SKM-1 (cell line): Measurements from ENCODE around the gene CAPN10.
A peak's percentile ranks its signal among the peaks of the same experiment; 100 is the strongest.
"Not testable (repeated sequence)": the region's sequence is repeated elsewhere in the genome, so short reads cannot be mapped to it uniquely, and the experiment has no call there.

Experiments
- DNase-seq: peaks from one replicate; lab custom pipeline; 2025; ENCODE audit not compliant: unreplicated experiment; lab: John Stamatoyannopoulos, UW

Gene CAPN10

GRCh38 chr2:240563231-240563630, 23.3 kb upstream of the CAPN10 start:
- not testable (repeated sequence) for DNase-seq

DNA sequence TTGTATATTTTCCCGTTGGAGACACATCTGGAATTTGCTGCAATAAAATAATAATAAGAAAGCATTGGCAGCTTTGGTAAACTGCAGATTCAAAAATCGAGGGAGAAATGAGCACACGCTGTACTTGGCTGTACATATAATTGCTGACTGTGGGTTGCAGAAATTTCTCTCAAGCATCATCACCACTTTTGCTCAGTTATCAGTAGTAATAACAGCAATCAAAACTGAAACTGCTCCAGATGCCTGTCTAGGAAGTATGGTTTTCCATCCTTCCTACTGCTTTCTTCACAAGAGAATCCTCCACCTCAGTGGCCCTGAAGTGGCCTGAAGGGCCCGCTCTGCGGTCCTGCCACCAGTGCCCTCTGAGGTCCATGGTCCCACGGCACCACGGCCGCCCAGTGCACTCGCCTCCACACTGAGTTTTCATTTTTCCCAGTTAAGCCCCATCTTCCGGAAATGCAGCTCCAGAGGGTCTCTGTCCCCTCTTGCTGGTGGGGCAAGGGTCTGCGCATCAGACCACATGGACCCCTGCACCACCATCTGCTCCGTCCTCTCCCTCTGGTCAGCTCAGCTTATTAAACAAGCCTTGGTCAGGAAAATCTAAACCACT, 22.5 kb upstream of the CAPN10 start:
- no peak for DNase-seq

DNA sequence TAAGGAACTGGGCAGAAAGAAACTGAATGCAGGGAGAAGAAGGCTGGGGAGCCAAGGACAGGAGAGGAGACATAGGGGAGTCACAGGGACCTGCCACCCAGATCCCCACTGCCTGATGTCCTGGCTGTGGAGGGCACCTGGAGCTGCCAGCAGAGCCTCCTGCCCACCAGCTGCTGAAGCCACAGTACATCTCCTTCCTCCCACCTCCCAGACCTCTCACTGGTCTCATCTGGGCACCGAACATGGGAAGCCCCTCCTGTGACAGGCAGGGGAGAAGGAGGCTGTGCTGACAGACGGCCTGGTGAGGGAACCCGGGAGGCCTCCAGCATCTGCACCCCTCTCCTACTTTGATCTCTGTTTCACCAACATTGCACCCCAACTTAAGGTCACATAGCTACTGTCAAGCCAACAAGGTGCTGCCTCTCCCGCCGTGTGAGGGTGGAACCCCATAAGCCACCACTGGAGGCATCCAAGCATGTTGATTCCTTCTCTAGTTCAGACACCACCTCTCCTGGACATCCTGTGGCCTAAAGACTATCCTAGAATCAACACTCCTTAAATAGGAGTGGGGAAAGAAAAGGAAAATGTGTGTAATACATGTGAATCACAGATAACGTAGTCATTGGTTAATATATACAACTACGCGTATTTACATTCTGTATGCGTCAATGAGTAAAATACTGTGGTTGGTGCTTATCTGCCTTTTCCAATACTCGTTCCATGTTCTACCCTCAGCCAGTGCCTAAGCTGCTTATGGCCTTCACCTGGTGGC, 21.8 kb upstream of the CAPN10 start:
- DNase-seq, result no peak

DNA sequence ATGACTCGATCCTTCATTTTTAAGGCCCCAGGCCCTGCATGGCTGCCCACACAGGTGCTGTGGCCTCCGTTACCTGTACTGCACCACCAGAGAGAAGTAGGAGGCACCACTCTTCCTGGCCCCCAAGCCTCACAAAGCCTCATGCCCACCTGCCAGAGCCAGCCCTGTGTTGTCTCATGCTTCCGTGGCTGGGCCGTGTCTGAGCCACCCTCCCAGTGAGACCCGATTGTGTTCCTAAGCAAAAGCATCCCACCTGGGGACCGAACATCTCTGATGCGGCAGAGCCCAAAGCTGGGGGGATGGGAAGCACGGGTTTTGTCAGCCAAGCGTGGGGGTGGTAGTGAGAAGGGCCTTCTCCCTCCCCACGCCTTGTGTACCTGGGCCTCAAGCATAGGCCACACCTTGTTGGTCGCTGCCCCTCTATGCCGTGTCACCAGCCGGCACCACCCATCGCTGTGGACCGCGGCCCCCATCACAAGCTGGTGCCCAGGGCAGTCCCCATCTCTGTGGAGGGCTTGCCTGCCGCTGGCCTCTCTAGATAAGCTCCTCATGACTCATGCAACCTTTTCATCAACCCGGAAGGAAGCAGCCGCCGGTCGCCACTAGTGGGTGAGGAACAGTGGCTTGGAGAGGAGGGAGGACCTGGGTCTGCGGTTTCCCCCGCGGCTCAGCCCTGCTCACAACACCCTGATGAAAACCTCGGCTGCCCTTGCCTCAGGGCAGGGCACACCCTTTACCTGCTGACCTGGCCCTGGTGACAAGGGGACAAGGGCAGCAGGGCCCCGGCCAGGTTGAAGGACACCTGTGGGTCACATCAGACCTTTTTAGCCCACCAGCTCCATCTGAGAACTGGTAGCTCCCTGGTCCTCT, 21.0 kb upstream of the CAPN10 start:
- peak; percentile 60 for DNase-seq

DNA sequence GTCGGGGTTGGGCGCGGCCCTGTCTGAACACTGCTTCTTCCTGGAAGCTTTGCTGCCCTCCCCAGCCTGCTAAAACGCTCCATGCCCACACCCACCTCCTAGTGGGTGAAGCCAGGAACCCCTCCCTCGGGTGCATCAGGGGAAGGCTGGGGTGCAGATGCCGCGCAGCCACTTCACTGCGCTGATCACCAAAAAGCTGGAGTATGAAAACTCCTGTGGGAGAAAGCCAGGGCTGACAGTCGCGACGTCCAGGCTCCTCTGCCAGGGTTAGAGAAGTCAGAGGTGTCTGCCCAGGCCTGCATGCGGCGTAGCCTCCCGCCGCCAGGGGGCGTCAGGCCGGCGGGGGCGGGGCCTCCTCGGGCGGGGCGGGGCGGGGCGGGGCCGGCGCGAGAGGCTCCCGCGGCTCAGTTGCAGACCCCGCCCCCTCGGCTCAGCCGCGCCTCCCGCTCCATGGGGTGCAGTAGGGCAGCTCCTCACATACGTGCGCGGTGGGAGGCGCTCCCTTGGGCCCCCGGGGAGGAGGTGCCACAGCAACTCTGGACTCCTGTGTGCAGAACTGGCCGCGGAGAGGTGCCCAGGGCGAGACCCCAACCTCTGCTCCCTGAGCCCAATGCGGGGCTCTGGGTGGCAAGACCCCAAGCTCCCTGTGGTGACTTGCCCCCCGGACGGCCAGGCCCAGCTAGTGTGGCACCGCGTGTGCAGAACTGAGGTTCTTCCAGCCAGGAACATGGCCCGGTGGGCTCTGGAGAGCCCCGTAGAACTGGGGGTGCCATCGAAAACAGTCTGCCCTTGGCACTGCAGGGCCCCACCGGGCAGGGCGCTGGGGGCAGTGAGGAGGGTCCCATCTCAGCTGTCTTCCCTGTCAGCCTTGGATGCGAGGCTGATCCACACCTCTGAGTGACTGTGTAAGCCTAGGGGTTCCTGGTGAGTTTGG, 20.1 kb upstream of the CAPN10 start:
- DNase-seq, result peak; percentile 76

DNA sequence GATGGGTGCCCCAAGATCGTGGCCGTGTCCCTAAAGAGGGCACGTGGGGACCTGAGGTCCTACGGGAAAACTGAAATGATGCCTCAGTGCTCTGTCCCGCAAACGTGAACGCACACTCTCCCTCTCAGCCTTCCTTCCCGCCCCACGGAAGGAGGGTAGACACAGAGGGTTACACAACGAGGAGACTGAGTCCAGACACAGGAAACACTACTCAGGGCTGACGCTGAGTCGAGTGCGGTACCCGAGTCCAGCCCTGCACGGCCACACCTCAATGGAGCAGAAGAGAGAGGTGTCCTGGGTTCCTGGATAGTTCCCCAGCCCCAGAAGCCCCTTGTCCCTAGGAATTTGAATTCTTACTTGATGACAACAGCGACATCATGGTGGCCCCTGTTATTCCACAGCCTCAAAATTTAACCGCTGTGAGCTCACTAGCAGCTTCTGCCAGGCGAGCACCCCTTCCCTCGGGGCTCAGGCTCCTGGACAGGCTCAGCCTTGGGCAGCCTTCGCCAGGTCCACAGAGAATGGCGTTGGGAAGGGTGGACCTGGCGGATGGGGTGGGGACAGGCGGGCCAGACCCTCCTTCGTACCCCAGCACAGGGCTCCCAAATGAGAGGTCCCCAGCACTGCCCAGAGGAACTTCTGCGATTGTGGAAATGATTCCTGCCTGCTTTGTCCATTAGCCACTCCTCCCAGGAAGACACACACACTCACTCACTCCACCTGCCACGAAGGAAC, 19.2 kb upstream of the CAPN10 start:
- peak; percentile 51 for DNase-seq

DNA sequence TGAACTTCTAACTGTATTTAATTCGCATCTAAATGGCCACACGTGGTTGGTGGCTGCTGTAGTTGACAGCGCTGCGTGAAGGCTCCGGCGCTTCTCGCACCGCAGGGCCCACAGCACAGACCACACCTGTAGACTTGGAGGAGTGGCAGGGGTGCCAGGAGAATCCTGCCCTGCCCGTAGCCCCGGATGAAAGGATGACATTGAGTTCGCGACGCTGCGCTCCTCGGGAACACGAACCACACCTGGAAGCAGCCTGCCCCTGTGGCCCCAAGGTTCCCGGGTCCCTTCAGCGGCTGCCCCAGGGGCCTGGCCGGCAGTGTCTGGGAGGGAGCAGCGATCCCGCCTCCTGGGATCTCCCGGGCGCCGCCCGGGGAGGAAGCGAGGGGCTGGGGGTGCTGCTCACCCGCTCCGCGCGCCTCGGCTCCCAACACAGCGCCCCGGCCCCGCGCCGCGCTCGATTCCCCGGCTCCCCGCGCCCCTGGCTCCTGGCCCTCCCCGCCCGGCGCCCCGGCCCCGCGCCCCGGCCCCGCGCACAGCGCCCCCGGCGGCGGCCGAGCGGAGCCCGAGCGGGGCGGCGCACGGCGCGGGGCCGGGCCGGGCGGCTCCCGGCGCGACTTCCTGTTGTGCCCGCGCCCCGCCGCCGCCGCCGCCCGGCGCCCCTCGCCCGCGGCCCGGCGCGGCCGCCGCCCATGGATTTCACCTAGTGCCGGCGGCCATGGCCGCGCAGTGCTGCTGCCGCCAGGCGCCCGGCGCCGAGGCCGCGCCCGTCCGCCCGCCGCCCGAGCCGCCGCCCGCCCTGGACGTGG, 18.5 kb upstream of the CAPN10 start, which contains the start of gene RNPEPL1:
Gene RNPEPL1, plus strand, starts transcription at position 613 of the 806 bp plus-strand sequence. Its CDS starts 103 bp downstream, at position 716.
- DNase-seq, result no peak

- DNase-seq, result no peak
Observed at GRCh38 chr2:240568678-240569522, 17.6 kb upstream of the CAPN10 start.

- no peak for DNase-seq
Observed at GRCh38 chr2:240569523-240569997, 17.0 kb upstream of the CAPN10 start.

- DNase-seq, result no peak
Observed at GRCh38 chr2:240569998-240570530, 16.5 kb upstream of the CAPN10 start.

GRCh38 chr2:240570531-240571313, 15.8 kb upstream of the CAPN10 start:
- no peak for DNase-seq

DNA sequence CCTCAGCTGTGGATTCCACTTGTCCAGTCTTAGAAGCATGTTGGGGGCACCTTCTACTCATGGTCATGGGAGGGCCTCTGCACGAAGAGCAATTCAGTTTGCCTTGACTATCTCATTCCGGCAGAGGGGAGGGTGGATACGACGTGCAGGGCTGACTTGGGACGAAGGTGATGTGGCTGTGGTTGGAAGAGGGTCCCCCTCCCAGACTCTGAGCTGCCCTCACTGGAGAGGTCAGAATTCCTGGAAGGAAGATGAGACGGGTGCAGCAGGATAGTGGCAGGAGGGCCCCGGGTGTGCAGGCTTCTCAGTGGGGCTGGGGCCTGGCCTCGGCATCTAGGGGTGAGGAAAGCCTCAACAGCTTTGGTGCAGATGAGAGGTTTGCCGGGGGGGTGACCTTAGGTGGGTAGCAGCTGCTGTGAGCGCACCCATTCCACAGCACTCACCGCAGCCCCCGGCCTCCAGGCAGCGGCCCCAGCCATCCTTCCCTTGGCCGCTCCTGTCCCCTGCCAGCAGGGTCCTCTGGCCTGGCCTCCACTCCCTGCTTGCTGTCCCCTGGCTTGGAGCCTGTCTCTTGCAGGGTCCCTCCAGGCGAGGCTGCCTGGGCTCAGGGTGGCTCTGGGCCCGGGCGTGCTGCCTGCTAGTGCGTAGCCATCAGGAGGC, 15.1 kb upstream of the CAPN10 start:
- no peak for DNase-seq

GRCh38 chr2:240572141-240573031, 14.1 kb upstream of the CAPN10 start:
- DNase-seq, result no peak

DNA sequence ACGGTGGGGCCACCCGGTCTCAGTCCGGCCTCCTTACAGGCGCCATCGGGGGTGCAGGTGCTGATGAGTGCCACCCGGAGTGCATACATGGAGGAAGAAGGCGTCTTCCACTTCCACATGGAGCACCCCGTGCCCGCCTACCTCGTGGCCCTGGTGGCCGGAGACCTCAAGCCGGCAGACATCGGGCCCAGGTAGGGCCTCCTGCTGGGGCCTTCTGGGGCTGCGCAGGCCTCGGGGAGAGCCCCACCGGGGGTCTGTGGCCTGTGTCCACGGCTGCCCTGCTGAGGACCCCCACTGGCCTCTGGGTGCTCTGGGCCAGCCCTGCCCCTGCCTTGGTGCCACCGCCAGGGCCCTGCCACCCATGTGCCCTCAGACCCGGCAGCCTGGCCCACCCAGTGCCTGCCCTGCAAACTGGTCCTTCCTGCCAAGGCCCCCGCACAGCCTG, 13.4 kb upstream of the CAPN10 start:
- DNase-seq, result no peak
